GM18498 (cell line): ENCODE data around the gene ANKS1B.
A peak's percentile ranks its signal among the peaks of the same experiment; 100 is the strongest.

ENCODE experiments used
- ATAC-seq: cut with Tn5 transposase; IDR thresholded peaks from one replicate; pipeline ENCODE4 v1.9.1; 2021; ENCODE audit warnings: mild to moderate bottlenecking, moderate library complexity; ENCODE audit not compliant: unreplicated experiment

The ANKS1B gene

GRCh38 chr12:98748463-98748862 lies 1236.3 kb downstream of the ANKS1B start:
- ATAC-seq = no peak

- ATAC-seq = peak; percentile 58
Observed at GRCh38 chr12:98745578-98746391, 1239.0 kb downstream of the ANKS1B start.

GRCh38 chr12:98744680-98745079 lies 1240.1 kb downstream of the ANKS1B start:
- ATAC-seq = no peak

GRCh38 chr12:98743362-98743953 lies 1241.3 kb downstream of the ANKS1B start:
- ATAC-seq = peak; percentile 57

- no peak for ATAC-seq
Observed at GRCh38 chr12:98741556-98742265, 1243.0 kb downstream of the ANKS1B start.

GRCh38 chr12:98741196-98741555 lies 1243.6 kb downstream of the ANKS1B start:
- no peak for ATAC-seq

GRCh38 chr12:98740751-98741150 lies 1244.0 kb downstream of the ANKS1B start:
- ATAC-seq = no peak

- ATAC-seq = no peak
Observed at GRCh38 chr12:98738539-98738938, 1246.2 kb downstream of the ANKS1B start.

- ATAC-seq = no peak
Observed at GRCh38 chr12:98738002-98738401, 1246.7 kb downstream of the ANKS1B start.

- ATAC-seq = no peak
Observed at GRCh38 chr12:98737322-98737712, 1247.4 kb downstream of the ANKS1B start.

GRCh38 chr12:98736352-98737321 lies 1248.1 kb downstream of the ANKS1B start:
- no peak for ATAC-seq

- no peak for ATAC-seq
Observed at GRCh38 chr12:98735821-98736220, 1248.9 kb downstream of the ANKS1B start.

GRCh38 chr12:98733667-98734350 lies 1250.9 kb downstream of the ANKS1B start:
- no peak for ATAC-seq

GRCh38 chr12:98730412-98730811 lies 1254.3 kb downstream of the ANKS1B start:
- ATAC-seq = no peak

- ATAC-seq = no peak
Observed at GRCh38 chr12:98727196-98727595, 1257.5 kb downstream of the ANKS1B start.

- ATAC-seq = peak; percentile 82
Observed at GRCh38 chr12:98725476-98726247, 1259.1 kb downstream of the ANKS1B start.

- ATAC-seq = no peak
Observed at GRCh38 chr12:98724384-98725155, 1260.2 kb downstream of the ANKS1B start.

- no peak for ATAC-seq
Observed at GRCh38 chr12:98721204-98721702, 1263.5 kb downstream of the ANKS1B start.
